Fibroblast of skin of abdomen (primary cell): ENCODE measurements around the gene SPDYE16.
"Not testable (repeated sequence)": the region's sequence is repeated elsewhere in the genome, so short reads cannot be mapped to it uniquely, and the experiment has no call there.

Experiments used
- DNase-seq: peaks from one replicate; pipeline ENCODE4 v3.0.0-alpha.2; 2013

The SPDYE16 gene

GRCh38 chr7:76504351-76505167, 38.5 kb downstream of the SPDYE16 start:
- DNase-seq, result not testable (repeated sequence)

GRCh38 chr7:76503244-76503643, 39.9 kb downstream of the SPDYE16 start:
- DNase-seq, result not testable (repeated sequence)

DNA sequence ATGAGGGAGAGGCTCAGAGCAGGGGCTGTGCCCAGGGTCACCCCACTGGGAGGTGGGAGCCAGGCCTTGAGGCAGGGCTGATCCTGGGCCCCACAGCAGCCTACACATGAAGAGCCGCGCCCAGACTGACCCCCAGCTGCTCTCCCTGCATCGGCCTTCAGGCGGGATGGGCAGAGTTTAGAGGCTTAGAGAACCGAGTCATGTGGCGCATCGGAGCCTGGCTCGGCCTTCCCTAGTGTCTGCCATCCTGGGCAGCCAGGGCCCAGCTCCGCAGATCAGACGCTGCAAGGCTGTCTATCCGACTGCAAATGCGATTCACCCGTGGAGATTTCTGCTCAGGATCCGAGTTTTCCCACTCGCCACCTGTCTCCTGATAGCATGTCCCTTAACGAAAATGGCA, 40.3 kb downstream of the SPDYE16 start:
- not testable (repeated sequence) for DNase-seq

DNA sequence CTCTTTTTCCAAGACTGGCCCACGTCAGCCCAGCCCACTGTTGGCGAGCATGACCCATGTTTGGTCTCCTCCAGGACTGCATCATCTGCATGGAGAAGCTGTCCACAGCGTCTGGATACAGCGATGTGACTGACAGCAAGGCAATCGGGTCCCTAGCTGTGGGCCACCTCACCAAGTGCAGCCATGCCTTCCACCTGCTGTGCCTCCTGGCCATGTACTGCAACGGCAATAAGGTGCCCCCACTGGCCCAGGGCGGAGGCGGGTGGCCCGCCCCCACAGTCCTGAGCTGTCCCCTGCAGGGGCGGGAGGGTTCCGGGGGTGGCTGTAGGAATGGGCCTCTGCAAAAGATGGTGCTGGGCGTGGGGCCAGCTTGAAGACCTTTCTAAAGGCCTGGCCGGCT, 40.9 kb downstream of the SPDYE16 start:
- DNase-seq, result not testable (repeated sequence)

DNA sequence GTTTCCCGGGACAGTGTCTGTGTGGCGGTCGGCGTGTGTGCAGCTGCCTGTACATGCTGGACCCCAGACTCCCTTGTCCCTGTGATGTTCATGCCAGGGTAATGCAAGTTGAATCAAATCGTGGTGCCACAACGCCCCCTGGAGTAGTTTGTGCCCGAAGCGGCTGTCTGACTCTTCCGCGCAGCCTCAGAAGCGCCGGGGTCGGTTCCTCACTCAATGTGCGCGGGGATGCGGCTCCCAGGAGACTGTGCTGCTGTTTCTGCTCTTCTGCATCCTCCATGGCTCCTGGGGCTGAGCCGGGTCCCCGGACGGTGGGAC, 43.2 kb downstream of the SPDYE16 start:
- not testable (repeated sequence) for DNase-seq

DNA sequence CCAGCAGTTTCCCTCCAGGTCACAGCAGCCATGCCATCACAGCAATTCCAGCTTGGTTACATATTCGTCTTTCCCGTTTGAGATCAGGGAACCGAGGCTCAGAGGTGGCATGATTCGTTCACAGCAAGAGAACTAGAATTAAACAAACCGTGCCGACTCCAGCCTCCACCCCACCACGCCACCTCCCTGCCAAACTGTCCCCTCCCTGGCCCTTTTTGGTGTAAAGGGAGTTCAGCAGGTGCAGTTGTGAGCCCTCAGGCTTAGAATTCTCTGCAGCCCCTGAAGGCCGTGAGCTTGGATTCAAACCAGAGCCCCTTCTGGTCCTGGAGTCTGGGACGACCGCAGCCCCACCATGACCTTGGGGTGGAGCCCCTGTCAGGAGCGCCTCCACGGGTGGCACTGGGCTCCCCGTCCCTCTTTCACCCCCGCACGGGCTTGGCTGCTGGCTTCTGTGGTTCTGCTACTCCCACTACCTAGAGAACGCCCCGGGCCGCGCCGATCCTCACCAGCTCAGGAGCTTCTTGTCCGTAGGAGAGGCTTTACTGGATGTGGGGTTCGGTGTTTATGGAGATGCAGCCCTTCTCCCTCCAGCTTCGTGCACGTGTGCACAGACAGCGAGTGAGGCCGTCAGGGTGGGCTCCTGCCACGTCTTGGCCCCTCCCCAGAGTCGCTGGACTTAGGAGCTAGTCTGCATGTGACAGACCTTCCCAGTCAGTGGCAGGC, 43.7 kb downstream of the SPDYE16 start:
- not testable (repeated sequence) for DNase-seq

DNA sequence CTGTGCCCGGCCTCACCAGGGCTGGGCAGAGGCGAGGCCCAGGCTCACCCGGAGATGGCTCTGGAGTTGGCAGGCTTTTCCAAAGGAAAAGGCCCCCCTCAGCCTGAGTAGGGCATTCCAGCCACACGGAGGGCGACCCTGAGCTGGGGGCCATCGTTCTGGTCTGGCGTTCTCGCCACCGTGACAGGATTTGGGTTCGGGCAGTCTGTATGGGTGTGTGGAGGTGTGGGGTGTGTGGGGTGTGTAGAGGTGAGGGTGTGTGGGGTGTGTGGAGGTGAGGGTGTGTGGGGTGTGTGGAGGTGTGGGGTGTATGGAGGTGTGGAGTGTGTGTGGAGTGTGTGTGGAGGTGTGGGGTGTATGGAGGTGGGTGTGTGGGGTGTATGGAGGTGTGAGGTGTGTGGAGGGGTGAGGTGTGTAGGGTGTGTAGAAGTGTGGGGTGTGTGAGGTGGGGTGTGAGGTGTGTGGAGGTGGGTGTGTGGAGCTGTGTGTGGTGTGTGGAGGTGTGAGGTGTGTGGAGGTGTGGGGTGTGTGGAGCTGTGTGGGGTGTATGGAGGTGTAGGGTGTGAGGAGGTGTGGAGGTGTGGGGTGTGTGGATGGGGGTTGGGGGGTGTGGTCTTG, 44.4 kb downstream of the SPDYE16 start:
- not testable (repeated sequence) for DNase-seq

- not testable (repeated sequence) for DNase-seq
These were observed 45.0 kb downstream of the SPDYE16 start for GRCh38 chr7:76497918-76498582.

- not testable (repeated sequence) for DNase-seq
These were observed 47.4 kb downstream of the SPDYE16 start for GRCh38 chr7:76495717-76496116.

DNA sequence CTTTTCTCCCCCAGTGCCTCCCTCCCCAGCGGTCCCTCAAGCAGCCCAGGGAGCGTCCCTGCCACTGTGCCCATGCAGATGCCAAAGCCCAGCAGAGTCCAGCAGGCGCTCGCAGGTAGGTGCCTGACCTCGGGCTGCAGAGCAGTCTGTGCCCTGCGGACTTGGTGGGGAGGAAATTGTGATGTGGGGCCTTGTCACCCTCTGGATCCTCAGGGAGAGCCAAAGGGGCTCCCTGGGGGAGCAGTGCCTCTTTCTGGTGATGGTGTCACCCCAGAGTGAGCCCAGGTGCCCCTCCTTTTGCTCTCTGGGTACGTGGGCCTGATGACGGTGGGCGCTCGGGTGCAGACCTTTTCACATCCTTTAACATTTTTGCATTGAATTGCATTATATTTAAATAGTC, 51.0 kb downstream of the SPDYE16 start:
- not testable (repeated sequence) for DNase-seq

DNA sequence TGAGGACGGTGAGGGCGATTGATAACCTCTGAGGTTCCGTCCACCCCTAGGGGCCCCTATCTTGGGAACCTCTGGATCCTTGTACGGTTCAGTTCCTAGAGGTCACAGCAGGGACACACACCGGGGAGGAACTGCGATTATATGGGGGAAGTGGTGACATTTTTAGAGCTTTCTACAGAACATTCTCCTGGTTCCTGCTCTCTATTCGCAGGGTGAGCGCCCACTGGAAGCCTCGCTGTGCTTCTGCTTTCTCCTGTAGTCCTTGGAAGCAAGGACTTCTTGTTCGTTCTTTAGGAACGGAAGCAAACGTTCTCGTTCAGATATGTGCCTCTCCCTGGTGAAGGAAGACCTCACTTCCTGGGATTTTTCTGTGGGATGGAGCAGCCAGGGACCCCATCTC, 55.1 kb downstream of the SPDYE16 start:
- DNase-seq, result not testable (repeated sequence)

DNA sequence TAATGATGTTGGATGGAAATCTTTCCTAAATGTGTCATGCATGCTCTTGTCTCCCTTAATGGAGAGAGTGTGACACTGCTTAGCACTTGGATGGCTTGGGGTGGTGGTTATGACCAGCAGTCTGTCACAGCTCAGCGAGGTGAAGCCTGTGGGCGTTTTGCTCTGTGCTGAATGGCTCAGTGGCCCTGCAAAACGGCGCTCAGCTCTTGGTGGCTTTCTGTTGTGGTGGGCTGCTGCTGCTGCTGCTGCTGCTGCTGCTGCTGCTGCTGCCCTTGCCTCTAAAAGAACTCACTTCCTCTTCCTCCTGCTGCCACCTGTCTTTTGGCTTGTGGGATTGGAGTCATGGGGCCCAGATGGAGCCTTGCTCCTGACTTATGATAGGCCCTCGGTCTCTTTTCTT, 56.5 kb downstream of the SPDYE16 start:
- not testable (repeated sequence) for DNase-seq

DNA sequence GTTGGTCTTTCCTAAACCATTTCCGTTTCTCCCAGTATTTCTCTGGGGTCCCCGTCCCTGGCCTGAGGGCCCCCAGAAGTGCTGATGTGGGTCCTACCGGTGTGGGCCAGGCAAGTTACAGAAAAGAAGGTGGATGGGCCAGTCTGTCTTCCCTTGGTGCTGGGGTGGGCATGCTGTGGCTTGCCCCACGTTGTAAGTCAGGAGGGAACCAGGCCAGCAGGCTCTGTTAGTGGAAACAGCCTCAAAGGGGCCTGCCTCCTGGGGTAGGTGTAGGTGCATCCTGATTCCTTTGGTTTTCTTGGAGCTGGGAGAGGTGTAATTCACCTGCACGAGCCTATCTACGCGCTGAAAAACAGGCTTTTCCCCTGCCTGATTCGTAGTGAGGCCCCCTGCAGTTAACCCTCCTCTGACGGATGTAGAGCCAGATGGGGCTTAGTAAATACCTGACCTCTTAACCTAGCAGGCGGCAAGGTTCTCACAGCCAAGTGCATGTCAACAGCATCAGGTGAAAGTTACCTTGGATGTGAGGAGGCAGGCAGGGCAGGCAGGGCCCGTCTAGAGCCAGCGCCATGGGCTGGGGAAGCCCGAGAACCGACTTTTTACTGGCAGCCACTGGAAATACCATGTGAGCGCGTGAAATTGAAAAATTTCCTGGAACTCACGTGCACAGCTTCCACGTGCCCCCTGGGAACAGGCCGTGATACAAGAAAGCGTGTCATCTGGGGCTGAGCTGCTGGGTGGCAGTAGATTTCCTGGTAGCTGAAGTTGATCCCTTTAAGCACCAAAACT, 57.1 kb downstream of the SPDYE16 start:
- DNase-seq, result not testable (repeated sequence)

GRCh38 chr7:76484456-76484855, 58.6 kb downstream of the SPDYE16 start:
- not testable (repeated sequence) for DNase-seq

GRCh38 chr7:76483081-76483480, 60.0 kb downstream of the SPDYE16 start:
- DNase-seq, result not testable (repeated sequence)

DNA sequence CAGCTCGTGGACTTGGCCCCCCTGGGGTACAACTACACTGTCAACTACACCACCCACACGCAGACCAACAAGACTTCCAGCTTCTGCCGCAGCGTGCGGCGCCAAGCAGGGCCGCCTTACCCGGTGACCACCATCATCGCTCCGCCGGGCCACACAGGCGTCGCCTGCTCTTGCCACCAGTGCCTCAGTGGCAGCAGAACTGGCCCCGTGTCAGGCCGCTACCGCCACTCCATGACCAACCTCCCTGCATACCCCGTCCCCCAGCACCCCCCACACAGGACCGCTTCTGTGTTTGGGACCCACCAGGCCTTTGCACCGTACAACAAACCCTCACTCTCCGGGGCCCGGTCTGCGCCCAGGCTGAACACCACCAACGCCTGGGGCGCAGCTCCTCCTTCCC, 60.4 kb downstream of the SPDYE16 start:
- DNase-seq, result not testable (repeated sequence)
